Measurements from ENCODE around the gene PLCB2. TPM values are rescaled to one million over a fixed set of nuclear protein-coding genes. Genes with fewer than 3 reads are reported as not detected.

PLCB2 gene
- total and polyA plus RNA-seq, 5 donors: 11.5 to 28.9 (median 19.5) TPM

GRCh38 chr15:40346579-40347558 lies 39.1 kb upstream of the PLCB2 start:
- 87% methylated on average over 15 of the region's 15 CpGs for WGBS
- intact Hi-C loops (cut with DNase I): no loop called here
- Histone ChIP-seq H3K4me3 (ENCODE audit: low read length) (no peak overlapping the region), H3K4me1 (ENCODE audit: control insufficient read depth, insufficient read depth, low read length) (peaks cover 6% of the 10 kb centered on the region), H3K27me3 (ENCODE audit: control insufficient read depth, insufficient read depth) (no peaks in the 10 kb centered on the region), H3K9me3 (ENCODE audit: control insufficient read depth, low read length) (no peaks in the 10 kb centered on the region), H3K27ac (ENCODE audit: low read length) (no peak overlapping the region)
- no peak for DNase-seq
- no peak for ATAC-seq

GRCh38 chr15:40345867-40346578 lies 38.3 kb upstream of the PLCB2 start:
- peaks cover 6% of the 10 kb centered on the region for H3K4me1 ChIP-seq (ENCODE audit: control insufficient read depth, insufficient read depth, low read length)
- DNase-seq (peak in 1 of 3 donors; percentile 35), ATAC-seq (no peak)
- no peaks in the 10 kb centered on the region for H3K9me3 ChIP-seq (ENCODE audit: control insufficient read depth, low read length)
- 95% methylated on average over 6 of the region's 6 CpGs for WGBS
- H3K4me3 ChIP-seq (ENCODE audit: low read length): no peak overlapping the region
- intact Hi-C loops (cut with DNase I): no loop called here
- no peaks in the 10 kb centered on the region for H3K27me3 ChIP-seq (ENCODE audit: control insufficient read depth, insufficient read depth)
- H3K27ac ChIP-seq (ENCODE audit: low read length): no peak overlapping the region

DNA sequence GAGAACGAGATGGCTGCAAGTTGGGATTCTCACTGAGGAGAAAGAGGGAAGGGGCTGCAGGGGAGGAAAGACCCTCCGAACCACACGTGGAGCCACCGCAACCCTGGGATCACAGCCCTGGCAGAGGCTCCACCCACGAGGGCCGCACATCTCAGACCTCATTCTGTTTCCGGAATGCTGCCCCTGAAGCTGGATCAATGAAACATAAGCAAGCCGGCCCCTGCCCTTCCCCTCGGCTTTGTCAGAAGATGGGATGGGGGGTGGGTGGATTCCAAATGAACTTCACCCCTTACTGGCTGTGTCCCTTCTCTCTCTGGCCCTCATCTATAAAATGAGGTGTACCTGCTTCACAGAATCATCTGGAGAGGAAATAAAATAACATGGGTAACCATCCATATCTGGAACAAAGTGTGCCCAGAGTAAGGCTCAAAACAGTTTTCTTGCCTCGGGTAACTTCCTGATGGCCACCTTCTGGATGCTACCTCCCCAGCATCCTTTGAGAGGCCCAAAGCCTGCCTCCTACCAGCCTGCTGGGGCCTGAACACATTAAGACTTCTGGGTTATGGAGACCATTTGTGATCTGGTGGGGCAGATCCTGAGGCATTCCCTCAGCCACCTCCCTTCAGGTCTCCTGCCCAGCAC lies 37.6 kb upstream of the PLCB2 start:
- Histone ChIP-seq H3K27me3 (ENCODE audit: control insufficient read depth, insufficient read depth) (no peaks in the 10 kb centered on the region), H3K4me3 (ENCODE audit: low read length) (no peak overlapping the region), H3K4me1 (ENCODE audit: control insufficient read depth, insufficient read depth, low read length) (peaks cover 8% of the 10 kb centered on the region), H3K27ac (ENCODE audit: low read length) (no peak overlapping the region), H3K9me3 (ENCODE audit: control insufficient read depth, low read length) (no peaks in the 10 kb centered on the region)
- WGBS: 71% methylated on average over 10 of the region's 10 CpGs
- DNase-seq: no peak
- ATAC-seq: no peak
- intact Hi-C loops (cut with DNase I): no loop called here

DNA sequence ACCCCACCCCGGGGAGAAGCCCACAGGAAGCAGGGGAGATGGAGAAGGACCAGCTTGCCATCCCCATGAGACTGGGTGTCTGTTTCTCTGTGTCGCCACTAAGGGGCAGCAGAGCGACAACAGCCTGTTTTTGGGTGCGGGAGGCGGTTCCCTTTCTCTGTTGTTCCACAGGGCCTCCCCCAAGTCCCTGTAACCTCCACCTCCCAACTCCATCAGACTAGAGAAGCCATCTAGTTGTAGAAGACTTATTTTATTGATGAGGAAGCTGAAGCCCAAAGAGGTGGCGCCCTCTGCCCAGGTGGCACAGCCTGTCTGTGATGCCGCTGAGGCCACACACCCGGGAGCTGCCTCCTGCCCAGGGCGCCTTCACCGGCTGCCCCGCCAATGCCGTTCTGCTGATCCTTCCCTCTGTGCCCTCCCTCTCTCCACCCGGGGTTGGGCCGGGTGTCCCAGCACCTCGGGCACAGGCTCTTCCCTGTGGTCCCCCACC lies 36.9 kb upstream of the PLCB2 start:
- Histone ChIP-seq H3K27me3 (ENCODE audit: control insufficient read depth, insufficient read depth) (no peaks in the 10 kb centered on the region), H3K4me3 (ENCODE audit: low read length) (no peak overlapping the region), H3K27ac (ENCODE audit: low read length) (no peak overlapping the region), H3K4me1 (ENCODE audit: control insufficient read depth, insufficient read depth, low read length) (peaks cover 10% of the 10 kb centered on the region), H3K9me3 (ENCODE audit: control insufficient read depth, low read length) (no peaks in the 10 kb centered on the region)
- peak; percentile 61 to 81 (median 81) for DNase-seq
- ATAC-seq: peak in 1 of 2 donors; percentile 9
- 47% methylated on average over 15 of the region's 15 CpGs for WGBS
- intact Hi-C loops (cut with DNase I): loop anchor here in 1 of 4 donors (5.0 kb wide), 1 partner anchor 78 kb away; no protein-coding TSS in a partner anchor

- Histone ChIP-seq H3K4me1 (ENCODE audit: control insufficient read depth, insufficient read depth, low read length) (peaks cover 10% of the 10 kb centered on the region), H3K4me3 (ENCODE audit: low read length) (no peak overlapping the region), H3K27me3 (ENCODE audit: control insufficient read depth, insufficient read depth) (no peaks in the 10 kb centered on the region), H3K27ac (ENCODE audit: low read length) (no peak overlapping the region), H3K9me3 (ENCODE audit: control insufficient read depth, low read length) (no peaks in the 10 kb centered on the region)
- WGBS: 44% methylated on average over 6 of the region's 6 CpGs
- DNase-seq (no peak), ATAC-seq (no peak)
- intact Hi-C loops (cut with DNase I): loop anchor here in 1 of 4 donors (5.0 kb wide), 1 partner anchor 78 kb away; no protein-coding TSS in a partner anchor
Measured at GRCh38 chr15:40344217-40344616, 36.5 kb upstream of the PLCB2 start.

- Histone ChIP-seq H3K27me3 (ENCODE audit: control insufficient read depth, insufficient read depth) (no peaks in the 10 kb centered on the region), H3K4me3 (ENCODE audit: low read length) (no peak overlapping the region), H3K27ac (ENCODE audit: low read length) (peak overlapping the region; percentile 38), H3K9me3 (ENCODE audit: control insufficient read depth, low read length) (no peaks in the 10 kb centered on the region), H3K4me1 (ENCODE audit: control insufficient read depth, insufficient read depth, low read length) (peaks cover 12% of the 10 kb centered on the region)
- 56% methylated on average over 10 of the region's 10 CpGs for WGBS
- peak; percentile 62 to 68 (median 66) for DNase-seq
- intact Hi-C loops (cut with DNase I): loop anchor here in 1 of 4 donors (5.0 kb wide), 1 partner anchor 79 kb away; no protein-coding TSS in a partner anchor
- ATAC-seq: peak in 1 of 2 donors; percentile 54
Measured at GRCh38 chr15:40343512-40343911, 35.8 kb upstream of the PLCB2 start.

DNA sequence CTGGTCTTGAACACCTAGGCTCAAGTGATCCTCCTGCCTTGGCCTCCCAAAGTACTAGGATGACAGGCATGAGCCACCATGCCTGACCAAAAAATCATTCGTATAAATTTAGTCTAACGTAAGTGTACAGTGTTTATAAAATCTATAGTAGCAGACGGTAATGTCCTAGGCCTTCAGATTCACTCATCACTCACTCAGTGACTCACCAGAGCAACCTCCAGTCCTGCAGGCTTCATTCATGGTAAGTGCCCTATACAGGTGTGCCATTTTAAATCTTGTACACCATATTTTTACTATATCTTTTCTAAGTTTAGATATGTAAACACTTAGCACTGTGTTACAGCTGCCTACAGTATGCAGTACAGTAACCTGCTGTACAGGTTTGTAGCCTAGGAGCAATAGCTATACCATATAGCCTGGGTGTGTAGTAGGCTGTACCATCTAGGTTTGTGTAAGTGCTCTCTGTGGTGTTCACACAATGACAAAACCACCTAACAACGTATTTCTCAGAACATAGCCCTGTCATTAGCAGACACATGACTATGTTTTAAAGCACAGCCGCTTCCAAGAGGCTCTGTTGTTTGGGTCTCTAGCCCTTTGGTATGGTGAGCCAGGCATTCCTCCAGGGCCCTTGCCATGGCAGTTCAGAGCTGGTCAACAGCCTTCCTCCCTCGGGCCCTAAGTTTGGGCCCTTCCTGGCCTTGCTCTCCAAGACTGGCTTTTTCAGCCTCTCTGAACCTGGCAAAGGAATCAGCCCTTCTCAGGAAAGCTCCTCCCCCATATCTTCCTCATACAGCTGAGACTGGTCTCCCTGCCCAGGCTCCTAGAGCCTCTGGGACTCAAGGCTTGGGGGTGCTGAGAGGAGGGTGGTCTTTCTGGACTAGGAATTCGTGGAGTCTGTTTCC lies 34.9 kb upstream of the PLCB2 start:
- H3K9me3 ChIP-seq (ENCODE audit: control insufficient read depth, low read length): no peaks in the 10 kb centered on the region
- H3K4me1 ChIP-seq (ENCODE audit: control insufficient read depth, insufficient read depth, low read length): peaks cover 16% of the 10 kb centered on the region
- intact Hi-C loops (cut with DNase I): loop anchor here in 1 of 4 donors (5.0 kb wide), 1 partner anchor 80 kb away; no protein-coding TSS in a partner anchor
- WGBS: 72% methylated on average over 7 of the region's 7 CpGs
- no peak overlapping the region for H3K4me3 ChIP-seq (ENCODE audit: low read length)
- peak overlapping the region; percentile 38 for H3K27ac ChIP-seq (ENCODE audit: low read length)
- DNase-seq: no peak
- ATAC-seq: no peak
- no peaks in the 10 kb centered on the region for H3K27me3 ChIP-seq (ENCODE audit: control insufficient read depth, insufficient read depth)

GRCh38 chr15:40340740-40341400 lies 33.1 kb upstream of the PLCB2 start, which contains the start of gene CCDC9B:
Gene CCDC9B (minus strand): TSS chr15:40340939. CDS start chr15:40340819, 120 bp downstream.
- WGBS: 15% methylated on average over 17 of the region's 17 CpGs
- peak; percentile 90 to 96 (median 95) for DNase-seq
- intact Hi-C loops (cut with DNase I): loop anchor here in 1 of 4 donors (5.0 kb wide), 1 partner anchor 81 kb away; no protein-coding TSS in a partner anchor
- Histone ChIP-seq H3K4me3 (ENCODE audit: low read length) (peak within 1 kb of the TSS; percentile 35), H3K27ac (ENCODE audit: low read length) (peak within 1 kb of the TSS; percentile 92), H3K27me3 (ENCODE audit: control insufficient read depth, insufficient read depth) (no peaks in the 10 kb centered on the region), H3K4me1 (ENCODE audit: control insufficient read depth, insufficient read depth, low read length) (peaks cover 19% of the 10 kb centered on the region), H3K9me3 (ENCODE audit: control insufficient read depth, low read length) (no peaks in the 10 kb centered on the region)
- ATAC-seq: peak; percentile 80

DNA sequence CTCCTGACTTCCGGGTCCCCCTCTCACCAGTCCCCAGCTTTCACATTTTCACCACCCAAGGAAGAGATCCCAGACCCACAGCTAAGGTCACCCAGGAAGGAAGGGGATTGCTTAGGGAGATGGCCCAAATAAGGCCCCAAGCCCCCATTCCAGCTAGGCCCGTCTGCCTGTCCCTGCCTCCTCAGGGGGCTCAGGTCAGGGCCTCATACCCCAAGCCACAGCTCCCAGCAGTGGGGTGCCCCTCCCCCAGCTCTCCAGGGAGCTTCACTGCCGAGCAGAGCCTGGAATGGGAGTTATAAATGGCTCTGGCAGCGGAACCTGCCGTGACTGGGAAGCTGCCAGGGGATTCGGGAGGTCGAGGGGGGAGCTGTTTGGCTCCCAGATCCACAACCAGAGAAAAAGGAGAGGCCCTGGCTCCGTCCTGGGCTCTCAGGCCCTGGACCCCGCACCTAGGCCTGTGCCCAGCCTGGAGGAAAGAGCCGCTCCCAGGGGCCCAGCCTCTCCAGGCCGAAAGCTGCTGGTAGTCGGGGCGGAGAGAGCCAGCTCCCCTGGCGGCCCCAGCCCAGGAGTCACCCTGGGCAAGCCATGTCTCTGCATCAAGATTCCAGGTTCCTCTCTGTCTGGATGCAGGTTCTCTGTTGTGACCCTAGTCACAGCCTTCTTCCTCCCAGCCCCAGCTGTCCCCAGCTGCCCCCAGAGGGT lies 32.5 kb upstream of the PLCB2 start:
- peak overlapping the region; percentile 92 for H3K27ac ChIP-seq (ENCODE audit: low read length)
- no peaks in the 10 kb centered on the region for H3K27me3 ChIP-seq (ENCODE audit: control insufficient read depth, insufficient read depth)
- 15% methylated on average over 14 of the region's 14 CpGs for WGBS
- H3K4me1 ChIP-seq (ENCODE audit: control insufficient read depth, insufficient read depth, low read length): peaks cover 19% of the 10 kb centered on the region
- intact Hi-C loops (cut with DNase I): loop anchor here in 1 of 4 donors (5.0 kb wide), 1 partner anchor 82 kb away; no protein-coding TSS in a partner anchor
- H3K9me3 ChIP-seq (ENCODE audit: control insufficient read depth, low read length): no peaks in the 10 kb centered on the region
- peak; percentile 59 to 65 for ATAC-seq
- H3K4me3 ChIP-seq (ENCODE audit: low read length): peak overlapping the region; percentile 35
- peak; percentile 85 to 95 (median 95) for DNase-seq
